ENCODE data around the gene TDP1.

Gene TDP1

DNA sequence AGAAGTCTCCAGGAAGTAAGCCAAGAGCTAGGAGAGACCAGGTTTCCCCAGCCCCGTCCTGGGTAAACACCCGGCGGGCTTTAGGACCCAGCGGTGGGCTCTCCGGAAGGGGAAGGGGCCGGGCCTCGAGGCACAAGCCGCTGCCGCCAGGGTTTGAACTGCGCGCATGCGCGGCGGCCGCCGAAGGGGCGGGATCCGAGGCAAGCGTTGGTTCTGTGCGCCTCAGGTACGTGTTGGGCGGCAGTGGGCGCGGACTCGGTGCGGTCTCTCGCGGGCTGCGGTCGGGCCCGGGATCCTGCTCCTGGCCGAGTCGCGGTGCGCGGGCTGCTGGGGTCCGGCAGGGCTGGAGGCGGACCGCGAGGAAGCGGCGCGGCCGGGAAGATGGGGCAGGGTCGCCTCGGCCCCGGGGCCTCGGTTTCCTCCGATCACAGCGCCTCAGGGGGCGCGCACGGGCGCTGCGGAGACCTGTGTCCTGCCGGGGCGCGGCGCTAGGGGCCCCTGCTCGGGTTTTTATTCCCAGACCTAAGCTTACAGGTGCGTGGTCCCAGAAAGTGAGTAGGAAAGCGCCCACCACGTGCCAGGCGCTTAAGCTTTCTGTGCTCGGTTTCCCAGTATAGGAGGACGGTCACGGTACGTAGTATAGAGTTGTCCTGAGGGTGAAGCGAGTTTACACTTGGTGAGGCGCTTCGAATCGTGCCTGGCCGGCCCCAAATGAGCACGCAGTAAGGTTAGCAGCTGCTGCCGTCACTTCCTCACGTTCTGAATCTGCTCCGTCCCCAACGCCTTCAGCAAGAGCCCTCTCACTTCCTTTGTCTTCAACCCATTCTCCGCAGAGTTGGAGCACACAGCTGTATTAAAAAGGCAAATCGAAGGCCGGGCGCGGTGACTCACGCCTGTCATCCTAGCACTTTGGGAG is at the start of gene TDP1:
TDP1 (plus strand) TSS at position 183 of the 916 bp plus-strand sequence. CDS start 7,188 bp downstream, outside the sequence.
- peak; percentile 94 to 98 for DNase-seq

- no peak for DNase-seq
Measured at GRCh38 chr14:89906000-89906399, 49.7 kb upstream of the TDP1 start.

DNA sequence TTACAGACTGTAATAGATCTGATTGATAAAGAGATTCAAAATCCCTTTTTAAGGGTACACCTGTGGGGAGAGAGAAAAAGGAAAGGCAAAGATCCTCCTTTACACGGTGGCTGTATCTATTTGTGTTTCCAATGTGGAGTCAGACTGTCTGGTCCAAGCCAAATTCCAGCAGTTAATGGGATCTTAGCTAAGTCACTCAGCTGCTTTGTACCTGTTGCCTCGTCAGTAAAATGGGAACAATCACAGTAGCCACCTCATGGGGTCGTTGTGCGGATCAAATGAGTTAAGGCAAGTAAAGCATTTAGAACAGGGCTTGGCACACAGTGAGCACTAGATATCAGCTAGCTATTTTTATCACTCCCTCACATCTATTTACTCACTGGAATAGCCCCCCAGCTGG is 48.1 kb upstream of the TDP1 start:
- DNase-seq, result no peak

GRCh38 chr14:89908712-89909450 is 46.8 kb upstream of the TDP1 start:
- no peak for DNase-seq

DNA sequence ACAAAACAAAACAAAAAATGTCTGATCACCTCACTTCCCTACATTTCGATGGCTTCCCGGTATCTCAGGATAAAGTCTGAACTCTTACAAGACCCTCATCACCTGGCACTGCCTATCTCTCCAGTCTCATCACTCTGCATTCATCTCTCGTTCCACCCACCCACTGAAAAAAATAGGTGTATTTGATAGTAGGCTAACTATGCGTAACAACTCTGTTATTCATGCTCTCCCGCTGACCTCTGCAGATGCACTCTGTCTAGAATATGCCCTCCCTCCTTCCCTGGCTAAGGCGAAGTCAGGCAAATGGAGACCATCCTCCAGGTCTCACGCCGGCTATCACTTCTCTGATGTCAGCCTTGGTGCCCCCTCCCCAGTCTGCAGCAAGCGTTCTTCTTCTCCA is 46.1 kb upstream of the TDP1 start:
- no peak for DNase-seq

DNA sequence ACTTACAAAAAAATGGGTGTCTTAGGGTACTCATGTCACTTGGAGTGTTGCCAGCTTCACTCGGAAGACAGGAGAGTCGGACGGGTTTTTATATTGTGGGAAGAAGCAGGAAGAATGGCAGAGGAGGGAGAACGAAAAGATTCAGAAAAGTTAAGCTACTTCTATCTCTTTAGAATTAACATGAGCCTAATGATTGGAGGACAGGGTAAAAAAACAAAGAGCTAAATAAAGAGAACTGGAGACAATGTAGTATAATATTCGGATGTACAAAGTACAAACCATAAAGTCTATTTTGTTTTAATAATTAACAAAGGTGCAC is 45.1 kb upstream of the TDP1 start:
- no peak for DNase-seq

DNA sequence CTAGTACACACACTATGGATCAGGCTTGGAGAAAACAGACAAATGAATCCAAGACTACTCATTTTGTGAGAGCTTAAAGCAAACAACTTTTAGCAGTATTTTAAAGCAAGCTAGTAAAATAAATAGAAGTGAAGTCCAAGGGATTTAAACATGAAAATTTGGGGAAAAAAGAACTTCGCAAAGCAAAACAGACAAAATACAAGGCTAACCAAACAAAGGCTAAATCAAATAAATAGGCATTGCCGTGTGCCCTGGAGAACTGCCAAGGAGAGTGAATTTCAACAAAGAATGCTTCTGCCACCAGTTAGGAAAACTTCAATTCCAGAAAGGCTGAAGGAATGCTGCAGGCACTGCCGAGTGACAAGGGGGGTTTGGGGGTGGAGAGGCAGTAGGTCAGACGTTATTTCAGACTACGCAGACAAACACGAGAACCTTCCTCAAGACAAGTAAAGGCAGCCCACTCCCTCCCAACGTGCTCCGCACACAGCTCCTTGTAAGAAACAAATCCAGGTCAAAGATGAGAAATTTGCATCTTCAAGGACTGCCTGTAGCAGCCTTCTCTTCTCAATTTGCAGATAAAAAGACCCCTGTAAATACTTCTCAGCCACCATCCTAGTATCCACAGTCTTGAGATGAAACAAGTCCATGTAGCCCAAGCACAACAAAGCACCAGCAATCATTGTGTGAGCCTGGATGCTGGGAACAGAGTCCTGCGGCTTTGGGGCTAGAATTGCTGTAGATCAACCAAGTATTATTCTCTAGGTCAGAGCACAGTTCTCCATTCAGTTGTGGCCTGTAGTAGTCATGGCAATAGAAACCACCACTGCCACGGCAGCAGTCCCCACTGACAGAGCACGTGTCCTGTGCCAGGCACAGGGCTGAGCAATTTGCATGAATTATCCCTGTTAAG is 44.5 kb upstream of the TDP1 start:
- no peak for DNase-seq

- no peak for DNase-seq
Measured at GRCh38 chr14:89912221-89912620, 43.5 kb upstream of the TDP1 start.

DNA sequence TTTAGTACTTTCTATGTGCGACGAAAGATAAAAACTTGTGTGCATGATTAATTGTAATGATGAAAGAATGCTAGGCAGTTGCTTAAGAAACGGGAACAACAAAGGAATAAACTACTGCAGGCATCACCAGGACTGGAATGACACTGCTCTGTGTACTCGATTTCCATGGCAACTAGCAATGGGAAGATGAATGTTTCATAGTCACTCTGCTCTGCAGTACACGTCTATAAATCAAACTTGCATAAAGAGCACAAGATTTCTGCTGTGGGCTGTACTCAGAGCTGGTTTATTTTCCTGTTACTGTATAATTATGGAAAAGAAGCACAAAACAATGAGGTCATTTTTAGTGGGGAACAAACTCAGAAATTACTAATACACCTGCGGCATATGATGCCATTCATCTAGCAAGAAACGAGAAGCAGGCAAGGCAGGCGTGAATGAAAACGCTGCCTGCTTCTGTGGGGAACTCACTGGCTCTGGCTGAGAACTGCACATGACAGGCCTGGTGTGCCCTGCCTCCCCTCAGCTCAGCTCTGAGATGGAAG is 43.0 kb upstream of the TDP1 start:
- peak; percentile 29 to 64 for DNase-seq

DNA sequence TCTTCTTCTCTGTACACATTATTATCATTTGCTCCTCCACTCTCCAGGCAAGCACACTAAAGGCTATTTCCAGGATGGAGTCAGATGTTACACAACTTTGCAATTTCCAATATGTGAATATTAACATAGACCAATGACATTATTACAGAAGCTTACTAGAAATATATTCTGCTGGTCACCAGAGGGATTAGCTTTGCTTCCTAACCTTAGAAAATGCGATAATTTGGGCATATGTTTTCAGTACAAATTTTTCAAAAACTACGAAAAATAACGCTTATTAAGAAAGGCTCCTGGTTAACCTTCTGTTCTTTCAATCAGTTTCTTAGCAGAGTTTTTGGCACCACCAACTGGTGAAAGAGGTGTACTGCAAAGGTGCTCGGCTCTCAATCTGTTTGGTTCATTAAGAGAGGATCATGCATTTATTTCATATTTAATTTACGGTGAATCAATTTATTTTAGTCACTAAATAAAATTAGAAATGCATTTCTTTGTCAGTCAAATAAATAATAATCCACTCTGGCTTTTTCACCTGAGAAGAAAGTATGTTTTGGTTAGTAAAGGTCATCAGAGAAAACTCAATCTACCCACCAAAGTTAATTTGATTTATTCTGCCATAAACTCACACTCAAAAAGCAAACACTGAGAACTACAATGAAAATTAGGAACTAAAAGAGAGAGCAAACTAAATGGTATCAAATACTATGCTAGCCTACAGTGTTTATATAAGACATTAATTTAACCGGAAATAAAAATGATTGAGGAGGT is 40.4 kb upstream of the TDP1 start:
- DNase-seq, result peak; percentile 73 to 86

GRCh38 chr14:89918721-89919120 is 37.0 kb upstream of the TDP1 start:
- DNase-seq, result no peak

- DNase-seq, result no peak
Measured at GRCh38 chr14:89920056-89920455, 35.7 kb upstream of the TDP1 start.

DNA sequence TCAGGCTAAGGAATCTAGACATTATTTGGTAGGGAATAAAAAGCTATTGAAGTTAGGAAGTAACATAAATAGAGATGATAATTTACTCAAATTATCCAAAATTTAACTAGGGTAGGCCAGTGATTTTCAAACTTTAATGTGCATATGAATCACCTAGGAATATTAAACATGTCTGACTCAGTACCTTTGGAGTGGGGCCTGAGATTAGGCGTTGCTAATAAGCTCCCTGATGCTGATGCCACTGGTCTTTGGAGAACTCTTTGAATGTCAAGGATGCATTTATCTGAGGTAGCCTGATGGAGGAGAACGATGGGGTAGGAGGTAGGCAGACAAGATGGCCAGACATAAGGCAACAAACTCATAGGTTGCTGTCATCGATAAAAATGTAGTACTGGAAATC is 34.4 kb upstream of the TDP1 start:
- DNase-seq, result no peak

GRCh38 chr14:89922031-89922907 is 33.5 kb upstream of the TDP1 start:
- DNase-seq, result no peak

- peak; percentile 54 to 90 for DNase-seq
Measured at GRCh38 chr14:89924268-89924667, 31.5 kb upstream of the TDP1 start.

GRCh38 chr14:89926694-89927093 is 29.0 kb upstream of the TDP1 start:
- DNase-seq, result no peak

DNA sequence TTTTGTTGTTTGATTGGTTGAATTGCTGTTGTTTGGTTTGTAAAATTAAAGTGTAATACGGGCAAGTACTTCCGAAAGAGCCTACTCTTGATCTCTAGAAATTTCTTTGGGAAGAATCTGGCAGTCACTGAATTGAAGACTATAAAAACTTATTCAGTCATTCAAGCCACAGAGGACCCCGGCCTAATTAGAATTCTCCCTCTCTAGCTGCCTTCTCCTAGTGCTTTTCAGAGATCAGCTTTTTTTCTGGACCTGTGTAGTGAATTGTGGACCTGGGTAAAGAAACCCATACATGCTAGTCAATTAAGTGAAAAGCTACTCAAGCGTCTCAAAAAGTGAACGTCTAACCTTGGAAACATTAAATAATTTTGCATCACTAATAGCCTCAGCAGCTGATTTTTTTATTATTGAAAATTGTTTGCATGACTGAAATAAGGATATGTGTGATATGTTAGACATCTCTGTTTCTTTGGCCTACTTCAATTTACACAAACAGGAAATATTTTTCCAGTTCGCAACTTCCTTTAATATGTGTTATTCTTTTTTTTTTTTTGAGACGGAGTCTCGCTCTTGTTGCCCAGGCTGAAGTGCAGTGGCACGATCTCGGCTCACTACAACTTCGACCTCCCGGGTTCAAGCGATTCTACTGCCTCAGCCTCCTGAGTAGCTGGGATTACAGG is 28.4 kb upstream of the TDP1 start:
- no peak for DNase-seq

- DNase-seq, result no peak
Measured at GRCh38 chr14:89933002-89933401, 22.7 kb upstream of the TDP1 start.

DNA sequence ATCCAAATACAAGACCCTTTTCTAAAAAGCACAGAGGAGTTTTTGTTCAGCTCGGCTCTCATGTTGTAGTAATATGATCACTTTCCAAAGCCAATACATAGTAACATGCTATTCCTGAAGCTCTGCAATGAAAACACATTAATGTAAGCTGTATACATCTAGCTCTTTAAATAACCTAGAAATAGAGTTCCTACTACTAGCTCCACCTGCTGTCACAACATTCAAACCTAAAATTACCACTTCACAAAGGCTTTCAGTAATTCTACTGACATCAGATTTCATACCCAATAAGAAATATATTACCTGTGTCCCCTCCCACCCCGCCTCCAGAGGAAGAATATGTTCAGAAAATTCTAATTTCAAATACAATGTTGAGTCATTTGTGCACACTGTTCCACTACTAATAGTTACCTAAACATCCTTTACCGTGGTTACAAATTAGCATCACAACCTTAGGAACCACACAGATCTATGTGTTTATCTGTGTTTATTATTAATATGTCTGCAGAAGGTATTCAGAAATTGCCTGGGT is 19.0 kb upstream of the TDP1 start:
- no peak for DNase-seq

DNA sequence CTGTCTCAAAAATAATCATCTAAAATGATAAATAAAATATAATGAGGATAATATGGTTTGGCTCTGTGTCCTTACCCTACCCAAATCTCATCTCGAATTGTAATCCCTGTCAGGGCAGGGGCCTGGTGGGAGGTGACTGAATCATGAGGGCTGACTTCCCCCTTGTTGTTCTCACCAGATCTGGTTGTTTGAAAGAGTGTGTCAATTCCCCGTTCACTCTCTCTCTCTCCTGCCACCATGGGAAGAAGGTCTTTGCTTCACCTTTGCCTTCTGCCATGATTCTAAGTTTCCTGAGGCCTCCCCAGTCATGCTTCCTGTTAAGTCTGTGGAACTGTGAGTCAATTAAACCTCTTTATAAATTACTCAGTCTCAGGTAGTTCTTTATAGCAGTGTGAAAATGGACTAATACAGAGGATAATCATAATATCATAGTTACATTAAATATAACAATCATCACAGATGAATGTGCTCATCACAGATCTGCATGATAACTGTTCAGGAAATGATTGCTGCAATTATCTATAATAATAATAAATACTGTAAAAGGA is 13.8 kb upstream of the TDP1 start:
- DNase-seq, result no peak

Data from NCI-H446 (cell line).